Uterus (tissue), 2 donors: ENCODE data around the gene CDC123.

Source experiments
- CTCF ChIP-seq, 4 experiments: fragments of 200-600 bp in 2 of 4; fragments of 450-650 bp in 2 of 4; sonication (generic) in 2 of 4; IDR thresholded peaks; one replicate each; pipeline ENCODE4 v1.5.1; 2016 to 2019; ENCODE audit warnings: antibody characterized with exemption in 4 of 4, mild to moderate bottlenecking in 2 of 4, moderate library complexity in 1 of 4
- POLR2A ChIP-seq, 2 donors: fragments of 450-650 bp; IDR thresholded peaks; one replicate each; pipeline ENCODE4 v1.6.1; 2016; ENCODE audit warnings: antibody characterized with exemption in 2 of 2, mild to moderate bottlenecking in 1 of 2, moderate library complexity in 1 of 2

GRCh38 chr10:12181065-12181775, 14.8 kb upstream of the CDC123 start:
- TF ChIP-seq CTCF (IDR thresholded peaks at IDR 0.05), result no peak
- TF ChIP-seq POLR2A (IDR thresholded peaks at IDR 0.05), result no peak
